A549 treated with AZD9567 at 1 μM for 4 hours (cell line): Measurements from ENCODE around the gene USH1G. TPM values are rescaled to one million over a fixed set of nuclear protein-coding genes. Genes with fewer than 3 reads are reported as not detected.

Experiments
- total RNA-seq: library from RNA; stranded (reverse); fragments of 200-300 nt; extraction: Qiagen RNA extraction; gene quantifications from 5 replicates; pipeline ENCODE4 v1.2.3, GENCODE V29; 2022; ENCODE audit not compliant: insufficient read depth

The USH1G gene
- 0.06 to 0.09 TPM (median 0.06 TPM) in 4 of 5 replicates, not detected in the other for total RNA-seq

GRCh38 chr17:74922694-74923537 lies at the start of gene USH1G:
USH1G (minus strand) TSS chr17:74923255; CDS start chr17:74923073, 182 bp downstream.

DNA sequence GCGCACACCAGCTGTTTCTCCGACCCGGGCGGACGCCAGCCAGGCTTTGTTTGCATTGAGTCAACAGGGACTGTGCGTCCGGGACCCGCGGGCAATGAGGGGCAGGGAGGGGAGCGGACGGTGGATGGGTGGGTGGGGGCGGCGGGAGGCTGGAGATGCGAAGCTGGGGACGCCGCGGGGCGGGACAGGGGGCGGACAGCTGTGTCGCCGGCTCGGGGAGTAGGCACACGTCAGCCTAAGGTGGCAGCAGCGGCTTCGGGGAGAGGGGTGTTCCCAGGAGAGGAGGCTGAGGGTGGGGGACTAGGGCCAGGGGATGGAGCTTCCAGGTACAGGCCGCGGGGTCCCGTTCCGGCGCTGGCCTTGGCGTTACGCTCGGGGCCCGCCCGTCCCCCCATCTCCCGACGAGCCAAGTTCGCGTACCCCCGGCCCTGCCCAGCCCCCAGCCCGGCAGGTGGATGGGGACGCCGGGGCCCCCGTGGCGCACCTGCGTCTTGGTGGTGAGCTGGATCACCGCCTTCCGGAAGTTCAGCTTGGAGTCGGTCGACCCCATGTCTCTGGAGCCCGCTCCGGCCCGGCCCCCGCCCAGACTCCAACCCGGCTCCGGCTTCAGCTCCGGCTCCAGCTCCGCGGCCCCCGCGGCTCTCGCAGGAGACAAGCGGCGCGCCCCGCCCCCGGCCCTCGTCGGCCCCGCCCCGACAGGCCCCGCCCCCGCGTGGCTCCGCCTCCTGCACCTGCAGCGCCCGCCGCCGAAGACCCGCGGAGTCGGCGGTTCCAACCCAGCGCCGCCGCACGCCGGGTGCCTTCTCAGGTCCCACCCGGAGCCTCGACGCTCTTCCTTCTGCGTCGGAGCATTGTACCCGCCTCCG lies 49.3 kb upstream of the USH1G start, which contains the start of gene HID1:
HID1 (minus strand) TSS at position 653 of the 866 bp plus-strand sequence; CDS start at position 550, 103 bp downstream.

DNA sequence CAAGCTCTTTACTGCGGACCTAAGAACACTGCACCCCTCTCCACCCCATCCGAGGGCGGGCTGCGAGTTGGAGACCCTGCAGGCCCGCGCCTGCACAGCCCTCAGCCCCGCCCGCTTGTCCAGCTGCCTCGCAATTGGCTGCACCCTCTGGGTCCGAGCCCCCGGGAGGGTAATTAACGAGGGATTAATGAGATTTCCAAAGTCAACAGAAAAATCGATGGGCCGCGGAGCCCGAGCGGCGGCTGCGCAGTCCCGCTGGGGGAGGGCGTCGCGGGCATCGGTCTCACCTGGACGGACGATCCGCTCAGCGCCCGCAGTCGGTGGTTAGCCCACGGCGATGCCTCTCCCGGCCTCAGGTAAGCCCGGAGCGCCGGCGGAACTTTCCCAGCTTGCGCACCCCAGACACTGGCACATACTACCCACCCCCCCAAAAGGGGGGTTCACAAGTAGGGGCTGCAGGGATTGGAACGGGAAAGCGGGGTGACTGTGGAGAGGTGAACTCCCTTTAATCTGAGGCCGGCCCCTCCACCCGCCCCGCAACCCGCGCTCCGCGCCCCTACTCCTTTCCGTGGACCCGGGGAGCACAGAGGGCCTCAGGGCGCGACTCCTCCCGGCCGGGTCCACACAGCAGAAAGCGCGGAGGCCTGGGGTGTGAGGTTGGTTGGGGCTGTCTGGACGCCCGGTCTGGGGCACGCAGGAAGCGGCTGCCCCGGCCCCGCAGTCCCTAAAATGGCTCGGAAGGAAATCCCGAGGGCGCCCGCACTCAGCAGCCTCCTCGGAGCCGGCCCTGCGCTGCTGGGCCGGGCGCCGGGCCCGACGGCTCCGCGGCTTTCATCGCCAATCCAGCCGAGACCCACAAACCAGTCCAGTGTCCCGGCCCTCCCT lies 12.8 kb upstream of the USH1G start, which contains the start of gene OTOP3:
OTOP3 (plus strand) TSS at position 314 of the 885 bp plus-strand sequence; CDS start at position 338, 24 bp downstream.

GRCh38 chr17:74924250-74924948 lies 1.3 kb upstream of the USH1G start, which contains the start of gene OTOP2:
OTOP2 (plus strand) TSS chr17:74924273; CDS start chr17:74924633, 360 bp downstream.

GRCh38 chr17:74892974-74893911 lies 29.8 kb downstream of the USH1G start, which contains the start of gene FADS6:
FADS6 (minus strand) TSS chr17:74893633; CDS start chr17:74893595, 38 bp downstream.

GRCh38 chr17:74872313-74873036 lies 50.6 kb downstream of the USH1G start, which contains the start of gene FDXR:
FDXR (minus strand) TSS chr17:74872994; CDS start chr17:74872944, 50 bp downstream.

Other genes starting within 250 kb of the USH1G start
- gene CD300LF, start 210.3 kb downstream of the USH1G start, total RNA-seq = not detected in 5 replicates
- gene RAB37, start 186.0 kb downstream of the USH1G start, total RNA-seq = 0.79 to 1.5 TPM (median 1.1 TPM) in 4 of 5 replicates, not detected in the other
- 46.1 to 57.7 TPM (median 49.1 TPM) in 5 replicates for gene NHERF1, start 174.6 kb downstream of the USH1G start, total RNA-seq
- gene NAT9, start 146.9 kb downstream of the USH1G start, total RNA-seq = 53.1 to 62.5 TPM (median 56.5 TPM) in 5 replicates
- 0.16 to 0.53 TPM (median 0.23 TPM) in 4 of 5 replicates, not detected in the other for gene GRIN2C, start 63.4 kb downstream of the USH1G start, total RNA-seq
- 49.1 to 79.5 TPM (median 65.5 TPM) in 5 replicates for gene FDXR, start 50.3 kb downstream of the USH1G start, total RNA-seq
- gene FADS6, start 29.6 kb downstream of the USH1G start, total RNA-seq = 0.03 to 0.15 TPM (median 0.06 TPM) in 3 of 5 replicates, not detected in the others
- gene OTOP2, start 1.0 kb upstream of the USH1G start, total RNA-seq = 0.03 to 0.08 TPM (median 0.06 TPM) in 4 of 5 replicates, not detected in the other
- gene OTOP3, start 12.6 kb upstream of the USH1G start, total RNA-seq = not detected in 5 replicates
- 11.9 to 17.0 TPM (median 12.3 TPM) in 5 replicates for gene HID1, start 49.5 kb upstream of the USH1G start, total RNA-seq
- gene CDR2L, start 64.4 kb upstream of the USH1G start, total RNA-seq = 68.1 to 71.3 TPM (median 68.8 TPM) in 5 replicates
- gene MRPL58, start 89.4 kb upstream of the USH1G start, total RNA-seq = 63.6 to 85.7 TPM (median 80.7 TPM) in 5 replicates
- gene ATP5PD, start 123.7 kb upstream of the USH1G start, total RNA-seq = 490 to 552 TPM (median 514 TPM) in 5 replicates
- 30.8 to 35.2 TPM (median 31.4 TPM) in 5 replicates for gene KCTD2, start 124.0 kb upstream of the USH1G start, total RNA-seq
- 21.2 to 29.7 TPM (median 29.1 TPM) in 5 replicates for gene SLC16A5, start 164.7 kb upstream of the USH1G start, total RNA-seq
- 16.3 to 18.8 TPM (median 16.8 TPM) in 5 replicates for gene ARMC7, start 186.7 kb upstream of the USH1G start, total RNA-seq
- gene NT5C, start 208.5 kb upstream of the USH1G start, total RNA-seq = 61.9 to 137 TPM (median 123 TPM) in 5 replicates
- 760 to 817 TPM (median 790 TPM) in 5 replicates for gene JPT1, start 231.3 kb upstream of the USH1G start, total RNA-seq